KMS-11 (cell line): ENCODE measurements around the gene ULK4.

Experiments used
- H2AFZ ChIP-seq: fragments of 200-600 bp; sonication (generic); 2 replicates; pipeline ENCODE4 v1.6.1; 2016; ENCODE audit warnings: antibody characterized with exemption, mixed run types, low read depth
- H3K27ac ChIP-seq: fragments of 200-600 bp; sonication (generic); 2 replicates; pipeline ENCODE4 v1.6.1; 2016; ENCODE audit warnings: mild to moderate bottlenecking, mixed run types
- H3K27me3 ChIP-seq: fragments of 200-600 bp; sonication (generic); 2 replicates; pipeline ENCODE4 v1.6.1; 2017; ENCODE audit warnings: mild to moderate bottlenecking, low read depth, mixed run types, moderate library complexity; ENCODE audit not compliant: insufficient read depth
- H3K36me3 ChIP-seq: fragments of 200-600 bp; sonication (generic); 2 replicates; pipeline ENCODE4 v1.6.1; 2017; ENCODE audit warnings: mild to moderate bottlenecking, mixed run types; ENCODE audit not compliant: insufficient read depth
- H3K4me1 ChIP-seq: fragments of 200-600 bp; sonication (generic); 2 replicates; pipeline ENCODE4 v1.6.1; 2016; ENCODE audit warnings: mild to moderate bottlenecking, low read depth, mixed run types; ENCODE audit not compliant: poor library complexity, severe bottlenecking
- H3K4me2 ChIP-seq: fragments of 200-600 bp; sonication (generic); 2 replicates; pipeline ENCODE4 v1.7.0; 2016; ENCODE audit warnings: mild to moderate bottlenecking, mixed run types
- H3K4me3 ChIP-seq: fragments of 200-600 bp; sonication (generic); IDR thresholded peaks from 2 replicates; pipeline ENCODE4 v1.6.1; 2017; ENCODE audit warnings: low read depth, low read length, mixed read lengths; ENCODE audit not compliant: insufficient read depth
- H3K79me2 ChIP-seq: fragments of 200-600 bp; sonication (generic); 2 replicates; pipeline ENCODE4 v1.6.1; 2016; ENCODE audit warnings: low read depth, mixed run types; ENCODE audit not compliant: insufficient read depth
- H3K9ac ChIP-seq: fragments of 200-600 bp; sonication (generic); 2 replicates; pipeline ENCODE4 v1.6.1; 2016; ENCODE audit warnings: mild to moderate bottlenecking, mixed run types
- H4K20me1 ChIP-seq: fragments of 200-600 bp; sonication (generic); 2 replicates; pipeline ENCODE4 v1.6.1; 2016; ENCODE audit warnings: mild to moderate bottlenecking, mixed run types; ENCODE audit not compliant: insufficient read depth
- CTCF ChIP-seq: fragments of 200-600 bp; sonication (generic); conservative IDR thresholded peaks from 2 replicates; pipeline ENCODE4 v1.6.1; 2017; ENCODE audit warnings: low read depth, mild to moderate bottlenecking, antibody characterized with exemption, low read length, moderate library complexity, mixed read lengths

The ULK4 gene

GRCh38 chr3:41419809-41420208 lies 542.1 kb downstream of the ULK4 start:
- H3K4me3 ChIP-seq: no peak overlapping the region
- TF ChIP-seq CTCF: no peak
- no peak overlapping the region for H2AFZ ChIP-seq
- H3K79me2 ChIP-seq: no peaks in the 10 kb centered on the region
- no peak overlapping the region for H3K4me2 ChIP-seq
- no peaks in the 10 kb centered on the region for H3K27me3 ChIP-seq
- H3K27ac ChIP-seq: no peak overlapping the region
- no peaks in the 10 kb centered on the region for H3K4me1 ChIP-seq
- H4K20me1 ChIP-seq: no peaks in the 10 kb centered on the region
- no peaks in the 10 kb centered on the region for H3K36me3 ChIP-seq
- no peak overlapping the region for H3K9ac ChIP-seq

GRCh38 chr3:41418961-41419691 lies 542.8 kb downstream of the ULK4 start:
- Histone ChIP-seq H4K20me1 (no peaks in the 10 kb centered on the region), H3K79me2 (no peaks in the 10 kb centered on the region), H3K4me3 (no peak overlapping the region), H3K4me1 (no peaks in the 10 kb centered on the region), H3K27ac (no peak overlapping the region), H3K9ac (no peak overlapping the region), H2AFZ (no peak overlapping the region), H3K27me3 (no peaks in the 10 kb centered on the region), H3K4me2 (no peak overlapping the region), H3K36me3 (no peaks in the 10 kb centered on the region)
- TF ChIP-seq CTCF: no peak

- no peak for TF ChIP-seq CTCF
- Histone ChIP-seq H3K79me2 (no peaks in the 10 kb centered on the region), H3K4me1 (no peaks in the 10 kb centered on the region), H3K27ac (no peak overlapping the region), H3K4me3 (no peak overlapping the region), H2AFZ (no peak overlapping the region), H3K4me2 (no peak overlapping the region), H3K9ac (no peak overlapping the region), H4K20me1 (no peaks in the 10 kb centered on the region), H3K36me3 (no peaks in the 10 kb centered on the region), H3K27me3 (no peaks in the 10 kb centered on the region)
Measured at GRCh38 chr3:41417574-41417973, 544.3 kb downstream of the ULK4 start.

- no peaks in the 10 kb centered on the region for H3K27me3 ChIP-seq
- H3K9ac ChIP-seq: no peak overlapping the region
- H3K4me3 ChIP-seq: no peak overlapping the region
- H3K4me1 ChIP-seq: no peaks in the 10 kb centered on the region
- H3K27ac ChIP-seq: no peak overlapping the region
- no peaks in the 10 kb centered on the region for H3K79me2 ChIP-seq
- H3K4me2 ChIP-seq: no peak overlapping the region
- no peak for TF ChIP-seq CTCF
- no peaks in the 10 kb centered on the region for H3K36me3 ChIP-seq
- H2AFZ ChIP-seq: no peak overlapping the region
- H4K20me1 ChIP-seq: no peaks in the 10 kb centered on the region
Measured at GRCh38 chr3:41411065-41411464, 550.8 kb downstream of the ULK4 start.
